Right cardiac atrium (tissue), 5 donors: ENCODE results near the gene RPL13. TPM values are rescaled to one million over a fixed set of nuclear protein-coding genes. Genes with fewer than 3 reads are reported as not detected.
A peak's percentile ranks its signal among the peaks of the same experiment; 100 is the strongest.

Experiments
- ATAC-seq, 2 donors: fragments of 200-7000 bp; cut with Tn5 transposase; one replicate each; pipeline versions ENCODE4 v1.8.0 to v1.9.1; 2020; ENCODE audit warnings: moderate library complexity in 2 of 2, mild to moderate bottlenecking in 1 of 2
- DNase-seq, 3 donors: peaks; one replicate each; pipeline ENCODE4 v3.0.0-alpha.2; 2020
- H3K27ac ChIP-seq: one replicate; pipeline ENCODE4 v1.5.1; 2013; ENCODE audit warnings: mild to moderate bottlenecking, low read length, control low read depth, moderate library complexity
- H3K27me3 ChIP-seq: one replicate; pipeline ENCODE4 v1.6.1; 2013; ENCODE audit not compliant: control insufficient read depth, insufficient read depth
- H3K4me1 ChIP-seq: one replicate; pipeline ENCODE4 v1.6.1; 2013; ENCODE audit warnings: low read length; ENCODE audit not compliant: control insufficient read depth, insufficient read depth
- H3K4me3 ChIP-seq: one replicate; pipeline ENCODE4 v1.5.1; 2013; ENCODE audit warnings: low read length, control low read depth
- H3K9me3 ChIP-seq: one replicate; pipeline ENCODE4 v1.6.1; 2013; ENCODE audit warnings: low read length; ENCODE audit not compliant: control insufficient read depth
- WGBS: extraction: QIAGEN DNeasy Blood & Tissue Kit; methylation state at CpG from one replicate; pipeline ENCODE4 v1.1.7; 2013; 5-methylcytosine and 5-hydroxymethylcytosine counted together
- intact Hi-C, 4 donors: fragments of 100-400 bp; cut with DNase I; formaldehyde crosslinking; loops; one replicate each; pipeline versions ENCODE4 v1.11.0 to v1.14.0; 2022 to 2023
- polyA plus RNA-seq: library from polyadenylated mRNA; stranded (reverse); fragments of 200-250 nt; gene quantifications from one replicate; pipeline ENCODE4 v1.2.3, GENCODE V29; 2013
- total RNA-seq, 4 donors: library from RNA; stranded (reverse); fragmentation: NEBNext Ultra II Directional; extraction: Animal tissue kit (Norgen Biotek cat#: 25700); gene quantifications; one replicate each; pipeline ENCODE4 v1.2.1, GENCODE V29; 2021
- donor health status: healthy with polysubstance abuse.
- donor health status: DM: no; HTN: yes; CAD: no.
- donor health status: DM: no; HTN: no; CAD: no.
- donor health status: DM: no; HTN: yes; CAD: no; lungs with severe emphysema.
- donor health status: DM: yes; HTN: yes; CAD: no.

The RPL13 gene
- total and polyA plus RNA-seq, 5 donors: 1,148 to 3,185 (median 1,318) TPM

DNA sequence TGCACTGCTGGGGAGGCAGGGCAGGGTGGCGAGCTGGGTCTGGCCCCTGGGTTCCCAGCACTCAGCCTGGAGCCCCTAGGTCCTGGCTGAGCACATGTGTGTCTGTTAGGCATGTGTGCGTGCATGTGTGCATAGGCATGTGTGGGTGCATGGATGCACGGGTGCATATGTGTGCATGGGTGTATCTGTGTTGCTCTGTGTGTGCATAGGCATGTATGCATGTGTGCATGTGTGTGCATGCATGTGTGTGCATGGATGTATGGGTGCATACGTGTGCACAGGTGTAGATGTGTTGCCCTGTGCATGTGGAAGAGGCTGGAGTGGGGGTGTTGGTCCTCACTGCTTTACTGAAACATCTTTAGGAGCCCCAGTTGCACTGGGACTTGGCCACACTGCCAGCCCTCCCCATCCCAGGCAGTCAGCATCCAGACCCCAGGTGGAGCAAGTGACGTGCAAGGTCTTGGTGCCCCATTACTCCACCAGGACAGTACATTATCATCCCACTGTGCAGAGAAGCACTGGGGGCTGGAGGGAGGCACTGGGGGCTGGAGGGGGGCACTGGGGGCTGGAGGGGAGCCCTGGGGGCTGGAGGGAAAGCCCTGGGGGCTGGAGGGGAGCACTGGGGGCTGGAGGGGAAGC, 42.6 kb downstream of the RPL13 start:
- no peaks in the 10 kb centered on the region for H3K27me3 ChIP-seq
- ATAC-seq (no peak), DNase-seq (no peak)
- H3K27ac ChIP-seq: no peak overlapping the region
- H3K4me3 ChIP-seq: no peak overlapping the region
- H3K4me1 ChIP-seq: no peaks in the 10 kb centered on the region
- intact Hi-C loops: no loop called here
- 64% methylated on average over 5 of the region's 5 CpGs for WGBS
- no peaks in the 10 kb centered on the region for H3K9me3 ChIP-seq

DNA sequence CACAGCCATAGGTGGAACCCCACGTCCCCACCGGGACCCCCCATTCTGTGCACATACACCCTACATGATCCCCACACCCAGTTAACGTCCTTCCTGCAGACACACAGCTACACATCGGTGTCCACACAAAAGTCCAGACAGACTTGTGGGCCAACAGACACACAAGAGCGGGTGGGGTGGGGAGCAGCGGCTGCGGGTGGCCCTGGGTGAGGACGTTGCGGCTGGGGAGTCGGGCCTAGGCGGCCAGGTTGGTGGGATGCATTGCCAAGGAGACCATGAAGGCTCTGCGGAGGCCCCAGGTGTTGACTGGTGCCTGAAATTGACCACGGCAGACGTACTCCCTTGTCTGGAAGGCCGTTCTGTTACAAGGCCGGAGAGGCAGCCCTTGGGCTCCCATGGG, 44.3 kb downstream of the RPL13 start:
- DNase-seq (no peak), ATAC-seq (peak in 1 of 2 donors; percentile 7)
- Histone ChIP-seq H3K27ac (no peak overlapping the region), H3K9me3 (no peaks in the 10 kb centered on the region), H3K27me3 (no peaks in the 10 kb centered on the region), H3K4me1 (no peaks in the 10 kb centered on the region), H3K4me3 (no peak overlapping the region)
- WGBS: 85% methylated on average over 16 of the region's 16 CpGs
- intact Hi-C loops: no loop called here

DNA sequence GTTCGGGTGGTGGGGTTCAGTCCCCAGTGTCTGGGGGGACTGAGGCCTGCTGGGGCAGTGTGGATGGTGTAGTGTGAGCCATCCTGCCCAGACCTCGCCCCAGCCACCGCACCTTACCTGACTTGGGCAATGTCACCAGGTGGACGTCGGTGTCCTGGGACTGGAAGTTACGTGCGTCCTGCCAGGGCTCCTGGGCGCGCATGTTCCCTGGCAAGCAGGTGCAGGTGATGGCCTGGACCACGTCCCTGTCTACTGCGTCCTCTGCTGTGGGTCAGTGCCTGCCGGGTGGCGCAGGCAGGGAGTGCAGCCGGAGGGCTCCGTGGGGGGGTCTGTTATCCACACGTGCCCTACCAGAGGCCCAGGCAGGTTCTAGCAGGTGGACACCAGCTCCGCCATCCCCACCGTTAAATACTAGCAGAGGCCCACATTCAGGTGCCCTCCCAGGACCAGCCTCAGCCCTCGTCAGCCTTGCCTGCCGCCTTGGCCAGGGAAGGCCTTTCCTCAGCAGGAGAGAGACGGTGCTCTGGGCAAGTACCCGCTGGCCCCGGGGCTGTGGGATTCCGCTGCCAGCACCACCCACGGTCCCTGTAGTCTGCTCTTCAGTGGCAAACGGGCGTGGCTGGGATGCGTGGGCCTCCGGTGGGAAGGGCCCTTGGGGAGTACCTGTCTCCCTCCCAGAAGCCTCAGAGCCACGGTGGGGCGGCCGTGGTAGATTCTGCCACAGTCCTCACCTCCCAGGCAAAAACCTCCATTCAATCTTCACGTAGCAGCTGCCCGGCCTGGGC, 44.9 kb downstream of the RPL13 start:
- H3K27ac ChIP-seq: no peak overlapping the region
- no peak for ATAC-seq
- intact Hi-C loops: no loop called here
- DNase-seq: no peak
- H3K4me1 ChIP-seq: no peaks in the 10 kb centered on the region
- no peak overlapping the region for H3K4me3 ChIP-seq
- H3K9me3 ChIP-seq: no peaks in the 10 kb centered on the region
- 87% methylated on average over 34 of the region's 34 CpGs for WGBS
- no peaks in the 10 kb centered on the region for H3K27me3 ChIP-seq

DNA sequence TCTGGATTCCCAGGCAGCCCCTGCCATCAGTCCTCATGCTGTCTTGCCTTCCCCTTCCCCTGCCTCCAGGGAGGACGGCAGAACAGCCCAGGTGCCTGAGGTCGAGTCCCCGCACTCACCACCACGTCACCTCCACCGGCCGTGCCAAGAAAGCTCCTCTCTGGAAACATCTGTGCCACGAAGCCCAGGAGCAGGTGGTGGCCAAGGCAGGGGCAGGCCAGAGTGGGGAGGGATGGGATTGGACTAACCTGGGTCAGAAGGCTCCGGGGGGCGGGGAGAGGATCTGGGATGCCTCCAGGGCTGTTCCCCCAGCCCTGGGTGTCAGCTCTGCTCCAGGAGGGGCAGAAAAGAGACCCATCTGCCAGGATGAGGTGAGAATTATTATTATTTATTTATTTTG, 45.5 kb downstream of the RPL13 start:
- intact Hi-C loops: no loop called here
- Histone ChIP-seq H3K9me3 (no peaks in the 10 kb centered on the region), H3K4me3 (no peak overlapping the region), H3K4me1 (no peaks in the 10 kb centered on the region), H3K27me3 (no peaks in the 10 kb centered on the region), H3K27ac (no peak overlapping the region)
- ATAC-seq (peak in 1 of 2 donors; percentile 40), DNase-seq (no peak)
- WGBS: 84% methylated on average over 9 of the region's 9 CpGs

DNA sequence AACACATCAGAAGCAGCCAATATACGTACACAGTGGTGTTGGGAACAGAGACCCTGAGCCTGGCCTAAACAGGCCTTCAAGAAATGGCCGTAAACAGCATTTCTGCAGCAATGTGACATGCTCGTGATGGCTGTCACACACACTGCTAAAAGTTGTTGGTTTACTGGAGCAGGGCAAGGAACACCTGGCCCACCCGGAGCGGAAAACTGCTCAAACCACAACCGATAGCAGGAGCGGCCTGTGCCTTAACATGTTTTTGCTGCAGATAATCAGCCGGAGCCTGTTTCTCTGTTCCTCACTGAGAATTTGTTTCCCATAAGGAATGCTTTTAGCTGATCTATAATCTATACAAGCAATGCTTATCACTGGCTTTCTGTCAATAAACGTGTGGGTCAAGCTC, 47.0 kb downstream of the RPL13 start:
- H3K4me3 ChIP-seq: no peak overlapping the region
- 74% methylated on average over 9 of the region's 9 CpGs for WGBS
- H3K27me3 ChIP-seq: no peaks in the 10 kb centered on the region
- ATAC-seq: no peak
- intact Hi-C loops: no loop called here
- H3K9me3 ChIP-seq: no peaks in the 10 kb centered on the region
- no peak for DNase-seq
- H3K27ac ChIP-seq: no peak overlapping the region
- H3K4me1 ChIP-seq: no peaks in the 10 kb centered on the region

DNA sequence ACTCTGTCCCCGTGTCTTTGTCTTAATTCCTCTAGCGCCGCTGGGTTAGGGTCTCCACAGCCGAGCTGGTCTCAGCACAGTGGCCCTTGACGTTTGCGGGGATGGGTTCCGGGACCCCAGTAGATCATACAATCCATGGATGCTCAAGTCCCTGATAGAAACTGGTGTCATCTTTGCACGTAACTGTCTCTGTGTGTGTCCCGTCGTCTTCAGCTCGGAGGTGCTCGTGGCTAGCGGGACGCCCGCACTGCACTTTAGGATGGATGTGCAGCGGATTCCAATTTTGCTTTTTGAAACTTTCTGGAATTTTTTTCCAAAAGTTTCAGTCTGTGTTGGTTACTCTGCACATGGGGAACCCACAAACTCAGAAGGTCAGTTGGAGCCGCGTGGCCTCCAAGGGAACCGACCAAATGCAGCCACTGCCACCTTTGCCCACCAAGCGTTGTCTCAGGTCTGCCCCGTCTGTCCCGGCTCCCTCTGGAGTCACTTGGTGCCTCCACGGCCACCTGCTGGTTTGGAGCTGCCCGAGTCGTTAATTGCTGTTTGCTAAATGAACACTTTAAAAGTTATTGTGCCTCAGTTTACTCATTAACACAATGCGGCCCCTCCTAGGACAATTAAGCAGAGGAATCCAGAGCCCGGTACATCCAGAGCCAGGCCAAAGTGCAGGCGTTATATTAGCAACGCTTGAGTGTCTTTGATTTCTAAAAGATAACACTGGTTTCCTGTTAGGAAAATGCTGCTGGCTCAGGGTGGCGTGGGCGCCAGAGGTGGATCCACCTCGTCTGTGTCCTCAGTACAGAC, 47.7 kb downstream of the RPL13 start:
- Histone ChIP-seq H3K9me3 (no peaks in the 10 kb centered on the region), H3K27me3 (no peaks in the 10 kb centered on the region)
- WGBS: 73% methylated on average over 32 of the region's 32 CpGs

DNA sequence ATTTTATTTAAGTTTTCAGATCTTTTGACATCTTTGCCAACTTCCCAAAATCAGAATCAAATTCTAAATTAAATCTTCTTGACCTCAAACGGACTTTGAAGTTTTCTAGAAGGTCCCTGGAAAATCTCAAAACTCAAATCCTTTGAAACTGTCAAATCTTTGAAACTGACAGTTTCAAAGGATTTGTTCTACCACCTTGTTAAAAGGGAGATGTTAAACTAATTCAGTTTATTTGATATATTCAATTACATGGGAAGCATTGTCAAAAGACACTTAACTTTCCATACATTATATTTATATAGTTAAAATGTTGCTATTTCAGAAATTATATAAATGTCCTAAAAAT, 49.6 kb downstream of the RPL13 start:
- DNase-seq (no peak), ATAC-seq (no peak)
- intact Hi-C loops: no loop called here
- Histone ChIP-seq H3K9me3 (no peaks in the 10 kb centered on the region), H3K4me1 (no peaks in the 10 kb centered on the region), H3K27me3 (no peaks in the 10 kb centered on the region), H3K4me3 (no peak overlapping the region), H3K27ac (no peak overlapping the region)
- WGBS: 68% methylated on average over 1 of the region's 1 CpG

More for the DNA sequence above, 47.7 kb downstream of the RPL13 start:
- Histone ChIP-seq H3K4me1 (no peaks in the 10 kb centered on the region), H3K27ac (no peak overlapping the region), H3K4me3 (no peak overlapping the region)
- ATAC-seq: no peak
- intact Hi-C loops: no loop called here
- no peak for DNase-seq

DNA sequence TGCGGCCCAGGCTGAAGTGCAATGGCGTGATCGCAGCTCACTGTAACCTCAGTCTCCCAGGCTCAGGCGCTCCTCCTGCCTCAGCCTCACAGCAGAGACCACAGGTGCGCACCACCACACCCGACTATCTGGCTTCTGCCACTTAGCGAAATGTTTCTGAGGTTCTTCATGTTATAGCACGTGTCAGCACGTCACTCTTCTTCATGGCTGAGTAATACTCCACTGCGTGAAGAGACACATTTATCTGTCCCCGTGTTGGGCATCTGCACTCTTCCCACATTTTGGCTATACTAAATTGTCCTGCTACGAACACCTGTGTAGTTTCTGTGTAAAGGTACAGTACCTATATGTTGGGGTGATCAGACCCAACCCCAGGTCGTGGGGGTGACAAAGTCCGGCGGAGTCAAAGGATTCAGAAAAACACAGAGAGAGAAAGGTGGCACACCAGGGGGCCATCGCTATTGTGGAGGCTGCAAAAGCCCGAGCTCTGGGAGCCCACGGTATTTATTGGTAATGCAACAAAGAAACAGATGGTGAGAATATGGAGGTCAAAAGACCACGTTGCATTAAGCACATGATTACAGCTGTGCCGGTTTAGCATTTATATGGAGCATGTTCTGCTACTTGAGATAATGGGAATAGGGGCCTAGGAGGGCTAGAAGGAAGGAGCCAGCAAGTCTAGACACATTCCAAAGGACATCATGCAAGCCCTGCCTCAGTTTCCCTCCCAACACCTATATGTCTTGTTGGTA, 52.1 kb downstream of the RPL13 start:
- intact Hi-C loops: no loop called here
- WGBS: 87% methylated on average over 20 of the region's 20 CpGs
- Histone ChIP-seq H3K4me1 (no peaks in the 10 kb centered on the region), H3K27me3 (no peaks in the 10 kb centered on the region), H3K4me3 (no peak overlapping the region), H3K9me3 (no peaks in the 10 kb centered on the region), H3K27ac (no peak overlapping the region)
- ATAC-seq (no peak), DNase-seq (no peak)

DNA sequence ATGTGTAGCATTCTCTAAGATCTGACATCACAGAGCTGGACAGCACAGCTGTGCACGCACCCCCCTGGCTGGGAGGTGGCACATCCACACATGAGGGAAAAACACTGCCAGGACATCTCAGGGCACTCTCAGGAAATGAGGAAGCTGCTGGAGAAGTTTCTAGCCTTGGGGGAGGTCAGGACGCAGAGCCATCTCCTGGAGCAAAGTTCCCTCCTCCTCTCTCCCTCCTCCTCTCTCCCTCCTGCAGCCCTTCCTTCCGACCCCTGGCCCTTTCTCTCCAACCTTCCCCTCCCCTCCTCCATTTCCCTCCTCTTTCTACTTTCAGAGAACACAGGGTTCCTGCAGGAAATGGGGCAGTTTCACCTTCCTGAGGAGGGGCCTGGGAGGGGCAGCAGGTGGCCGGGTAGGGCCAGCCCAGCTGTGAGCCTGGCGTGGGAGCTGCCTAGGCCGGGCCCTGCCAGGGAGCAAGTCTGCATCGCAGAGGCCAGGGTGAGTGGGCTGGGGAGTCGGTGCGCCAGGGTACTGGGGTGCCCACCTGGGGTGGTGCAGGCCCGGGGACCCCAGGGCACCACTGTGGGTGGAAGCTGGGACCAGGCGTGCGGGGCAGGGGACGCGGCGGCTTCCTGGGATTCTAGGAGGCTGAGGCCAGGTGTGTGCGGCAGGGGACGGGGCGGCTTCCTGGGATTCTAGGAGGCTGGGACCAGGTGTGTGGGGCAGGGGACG, 52.9 kb downstream of the RPL13 start, which contains the start of gene DPEP1:
TSS of gene DPEP1 (plus strand) at position 412 of the 723 bp plus-strand sequence. CDS start 16,769 bp downstream, outside the sequence.
- Histone ChIP-seq H3K4me1 (no peaks in the 10 kb centered on the region), H3K27ac (no peak within 1 kb of the TSS), H3K4me3 (no peak within 1 kb of the TSS), H3K27me3 (no peaks in the 10 kb centered on the region), H3K9me3 (no peaks in the 10 kb centered on the region)
- DNase-seq (no peak), ATAC-seq (peak in 1 of 2 donors; percentile 31)
- intact Hi-C loops: no loop called here
- WGBS: 63% methylated on average over 19 of the region's 19 CpGs

DNA sequence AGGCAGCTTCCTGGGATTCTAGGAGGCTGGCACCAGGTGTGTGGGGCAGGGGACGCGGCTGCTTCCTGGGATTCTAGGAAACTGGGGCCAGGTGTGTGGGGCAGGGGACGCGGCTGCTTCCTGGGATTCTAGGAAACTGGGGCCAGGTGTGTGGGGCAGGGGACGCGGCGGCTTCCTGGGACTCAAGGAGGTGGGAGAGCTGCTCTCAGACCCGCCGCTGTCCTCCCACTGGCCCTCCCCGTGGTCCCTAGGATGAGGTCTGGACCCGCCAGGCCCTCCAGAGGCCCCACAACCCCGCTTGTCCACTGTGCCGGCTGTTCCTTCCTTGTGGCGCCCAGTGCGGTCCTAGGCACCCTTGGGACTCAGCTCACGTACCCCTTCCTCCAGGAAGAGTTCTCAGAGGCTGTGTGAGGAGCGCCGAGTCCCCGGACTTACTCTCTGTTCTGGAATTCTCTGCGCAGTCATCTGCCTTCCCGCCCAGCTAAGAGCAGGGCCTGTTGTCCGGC, 53.5 kb downstream of the RPL13 start:
- intact Hi-C loops: no loop called here
- ATAC-seq (no peak), DNase-seq (no peak)
- H3K9me3 ChIP-seq: no peaks in the 10 kb centered on the region
- no peaks in the 10 kb centered on the region for H3K27me3 ChIP-seq
- 85% methylated on average over 22 of the region's 22 CpGs for WGBS
- H3K4me3 ChIP-seq: no peak overlapping the region
- H3K4me1 ChIP-seq: no peaks in the 10 kb centered on the region
- no peak overlapping the region for H3K27ac ChIP-seq
